Measurements from ENCODE around the gene SBNO2. TPM values are rescaled to one million over a fixed set of nuclear protein-coding genes. Genes with fewer than 3 reads are reported as not detected.
A peak's percentile ranks its signal among the peaks of the same experiment; 100 is the strongest.
"Not testable (repeated sequence)": the region's sequence is repeated elsewhere in the genome, so short reads cannot be mapped to it uniquely, and the experiment has no call there.

Gene SBNO2
- total RNA-seq, 6 experiments from 2014 or later, result 21.5 to 54.4 (median 25.5) TPM

- peak in 2 of 3 donors; percentile 68 to 69 for DNase-seq
Measured at GRCh38 chr19:1213391-1214286, 39.6 kb upstream of the SBNO2 start.

GRCh38 chr19:1211494-1212234 is 37.6 kb upstream of the SBNO2 start:
- H3K4me3 ChIP-seq, result no peak overlapping the region
- peaks cover 0 to 53% (median 26%) of the 10 kb centered on the region in 4 donors for H3K4me1 ChIP-seq
- DNase-seq (peak; percentile 83 to 86 (median 84)), ATAC-seq (peak; percentile 52 to 57 (median 55))
- H3K27me3 ChIP-seq, result no peaks in the 10 kb centered on the region
- intact Hi-C loops (cut with DNase I), result no loop called here
- TF ChIP-seq CTCF (IDR thresholded peaks at IDR 0.05) (peak; percentile 4 to 40 (median 16)), POLR2A (IDR thresholded peaks at IDR 0.05) (peak; percentile 52)
- H3K36me3 ChIP-seq, result peaks cover 0 to 2% (median 0%) of the 10 kb centered on the region in 4 donors
- peak overlapping the region in 2 of 3 donors; percentile 33 to 67 for H3K27ac ChIP-seq
- H3K9me3 ChIP-seq, result no peaks in the 10 kb centered on the region
- WGBS (ENCODE audit: insufficient coverage, low coverage, low lambda C conversion rate, missing lambda C conversion rate), result 47% methylated on average over 17 of the region's 33 CpGs

More at GRCh38 chr19:1213391-1214286, 39.6 kb upstream of the SBNO2 start:
- no peak overlapping the region for H3K4me3 ChIP-seq
- no peaks in the 10 kb centered on the region for H3K27me3 ChIP-seq
- intact Hi-C loops (cut with DNase I), result no loop called here
- TF ChIP-seq POLR2A (IDR thresholded peaks at IDR 0.05) (no peak), CTCF (IDR thresholded peaks at IDR 0.05) (no peak)
- 66% methylated on average over 29 of the region's 39 CpGs for WGBS (ENCODE audit: insufficient coverage, low coverage, low lambda C conversion rate, missing lambda C conversion rate)
- H3K27ac ChIP-seq, result peak overlapping the region in 2 of 3 donors; percentile 68 to 77
- peak; percentile 39 to 63 (median 46) for ATAC-seq
- peaks cover 0 to 43% (median 22%) of the 10 kb centered on the region in 4 donors for H3K4me1 ChIP-seq
- H3K9me3 ChIP-seq, result no peaks in the 10 kb centered on the region
- H3K36me3 ChIP-seq, result peaks cover 0 to 2% (median 0%) of the 10 kb centered on the region in 4 donors

- Histone ChIP-seq H3K4me3 (no peak overlapping the region), H3K4me1 (peaks cover 0 to 49% (median 22%) of the 10 kb centered on the region in 4 donors), H3K27me3 (no peaks in the 10 kb centered on the region), H3K36me3 (peaks cover 0 to 2% (median 0%) of the 10 kb centered on the region in 4 donors), H3K27ac (no peak overlapping the region), H3K9me3 (no peaks in the 10 kb centered on the region)
- TF ChIP-seq CTCF (IDR thresholded peaks at IDR 0.05) (no peak), POLR2A (IDR thresholded peaks at IDR 0.05) (no peak)
- ATAC-seq (no peak), DNase-seq (peak in 1 of 3 donors; percentile 17)
- WGBS (ENCODE audit: insufficient coverage, low coverage, low lambda C conversion rate, missing lambda C conversion rate), result 100% methylated on average over 3 of the region's 13 CpGs
- intact Hi-C loops (cut with DNase I), result no loop called here
Measured at GRCh38 chr19:1210227-1210538, 36.1 kb upstream of the SBNO2 start.

- H3K27me3 ChIP-seq; H3K9me3 ChIP-seq; DNase-seq; H3K36me3 ChIP-seq; H3K27ac ChIP-seq; intact Hi-C loops (cut with DNase I); ATAC-seq; H3K4me3 ChIP-seq: not testable (repeated sequence)
- 43% methylated on average over 2 of the region's 10 CpGs for WGBS (ENCODE audit: insufficient coverage, low coverage, low lambda C conversion rate, missing lambda C conversion rate)
- peaks cover 0 to 44% (median 21%) of the 10 kb centered on the region in 4 donors for H3K4me1 ChIP-seq
Measured at GRCh38 chr19:1208830-1209229, 34.8 kb upstream of the SBNO2 start.

All from right lobe of liver (tissue), 6 donors.